Calu3 (cell line): ENCODE data around the gene RAI14. TPM values are rescaled to one million over a fixed set of nuclear protein-coding genes. Genes with fewer than 3 reads are reported as not detected.

Experiments used
- BruUV-seq: library from RNA; stranded (reverse); fragments of 400-500 nt; replicated peaks from 2 replicates; lab custom pipeline; 2021; lab: Mats Ljungman, UMichigan
- CTCF ChIA-PET: fragments of 300-600 bp; sonication (Branson Sonifier 250); formaldehyde crosslinking; loops from one replicate; lab custom pipeline; 2022; ENCODE audit warnings: antibody characterized with exemption; lab: Charles Lee
- DNase-seq: peaks from one replicate; pipeline ENCODE4 v3.0.0; 2022
- H3K27ac Mint-ChIP-seq: one replicate; pipeline ENCODE4 v1.8.0; 2022; ENCODE audit warnings: mixed read lengths; ENCODE audit not compliant: unreplicated experiment
- H3K27me3 Mint-ChIP-seq: one replicate; pipeline ENCODE4 v1.8.0; 2022; ENCODE audit warnings: mixed read lengths; ENCODE audit not compliant: unreplicated experiment
- H3K36me3 Mint-ChIP-seq: one replicate; pipeline ENCODE4 v1.8.0; 2022; ENCODE audit warnings: mild to moderate bottlenecking, moderate library complexity, mixed read lengths; ENCODE audit not compliant: insufficient read depth, unreplicated experiment
- H3K4me1 Mint-ChIP-seq: one replicate; pipeline ENCODE4 v1.8.0; 2022; ENCODE audit warnings: mild to moderate bottlenecking, low read depth, mixed read lengths; ENCODE audit not compliant: unreplicated experiment
- H3K4me3 Mint-ChIP-seq: one replicate; pipeline ENCODE4 v1.8.0; 2022; ENCODE audit warnings: mild to moderate bottlenecking, low read depth, moderate library complexity, mixed read lengths; ENCODE audit not compliant: unreplicated experiment
- H3K9me3 Mint-ChIP-seq: one replicate; pipeline ENCODE4 v1.8.0; 2022; ENCODE audit warnings: low read depth, mixed read lengths; ENCODE audit not compliant: unreplicated experiment
- intact Hi-C: fragments of 100-400 bp; cut with micrococcal nuclease; formaldehyde crosslinking; loops from one replicate; pipeline ENCODE4 v1.10.0; 2022; ENCODE audit not compliant: unreplicated experiment
- total RNA-seq: library from RNA; stranded (reverse); gene quantifications from 2 replicates; pipeline ENCODE4 v1.2.3, GENCODE V29; 2022
- TF ChIP-seq, protein P1 (sequence below): fragments of 200-600 bp; IDR thresholded peaks from one replicate; pipeline ENCODE4 v1.8.0; 2022; ENCODE audit warnings: antibody characterized with exemption; ENCODE audit not compliant: unreplicated experiment

RAI14 gene
- total RNA-seq, 1 experiment from 2014 or later, result 84.3 TPM

DNA sequence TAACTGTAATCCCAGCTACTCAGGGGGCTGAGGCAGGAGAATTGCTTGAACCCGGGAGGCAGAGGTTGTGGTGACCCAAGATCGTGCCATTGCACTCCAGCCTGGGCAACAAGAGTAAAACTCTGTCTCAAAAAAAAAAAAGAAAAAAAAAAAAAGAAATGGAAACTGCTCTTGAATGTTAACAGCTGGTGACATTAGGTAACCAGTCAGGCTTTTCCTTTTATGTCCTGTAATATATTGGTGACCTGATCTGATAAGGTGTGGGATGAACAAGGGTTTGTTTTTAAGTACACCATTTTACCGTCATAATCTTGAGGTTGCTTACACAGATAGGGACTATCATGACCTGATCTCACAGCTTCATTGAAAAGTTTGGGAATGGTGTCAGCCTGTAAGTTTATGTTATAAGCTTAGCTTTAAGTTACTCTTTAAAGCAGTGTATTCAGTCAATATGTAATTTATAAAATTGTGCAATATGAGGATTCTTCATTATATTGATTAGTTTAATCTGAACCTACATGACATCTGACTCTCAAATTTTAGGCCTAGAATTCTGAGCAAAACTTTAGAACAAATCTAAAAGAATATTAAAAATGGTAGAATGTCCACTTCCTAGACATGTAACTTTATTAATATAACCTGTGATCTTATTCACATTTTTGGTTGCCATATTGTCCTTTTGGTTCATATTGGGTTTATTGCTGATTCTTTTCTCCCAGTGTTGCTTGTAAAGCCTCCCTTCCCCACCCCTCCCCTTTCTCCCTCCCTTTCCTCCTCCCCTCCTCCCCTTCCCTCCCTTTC, 41.4 kb downstream of the RAI14 start:
- Mint-ChIP-seq H3K4me1 (peaks cover 43% of the 10 kb centered on the region), H3K27ac (no peak overlapping the region), H3K9me3 (no peaks in the 10 kb centered on the region), H3K4me3 (no peak overlapping the region), H3K27me3 (no peaks in the 10 kb centered on the region), H3K36me3 (peaks cover 19% of the 10 kb centered on the region)
- no peak for DNase-seq
- TF ChIP-seq, protein P1, sequence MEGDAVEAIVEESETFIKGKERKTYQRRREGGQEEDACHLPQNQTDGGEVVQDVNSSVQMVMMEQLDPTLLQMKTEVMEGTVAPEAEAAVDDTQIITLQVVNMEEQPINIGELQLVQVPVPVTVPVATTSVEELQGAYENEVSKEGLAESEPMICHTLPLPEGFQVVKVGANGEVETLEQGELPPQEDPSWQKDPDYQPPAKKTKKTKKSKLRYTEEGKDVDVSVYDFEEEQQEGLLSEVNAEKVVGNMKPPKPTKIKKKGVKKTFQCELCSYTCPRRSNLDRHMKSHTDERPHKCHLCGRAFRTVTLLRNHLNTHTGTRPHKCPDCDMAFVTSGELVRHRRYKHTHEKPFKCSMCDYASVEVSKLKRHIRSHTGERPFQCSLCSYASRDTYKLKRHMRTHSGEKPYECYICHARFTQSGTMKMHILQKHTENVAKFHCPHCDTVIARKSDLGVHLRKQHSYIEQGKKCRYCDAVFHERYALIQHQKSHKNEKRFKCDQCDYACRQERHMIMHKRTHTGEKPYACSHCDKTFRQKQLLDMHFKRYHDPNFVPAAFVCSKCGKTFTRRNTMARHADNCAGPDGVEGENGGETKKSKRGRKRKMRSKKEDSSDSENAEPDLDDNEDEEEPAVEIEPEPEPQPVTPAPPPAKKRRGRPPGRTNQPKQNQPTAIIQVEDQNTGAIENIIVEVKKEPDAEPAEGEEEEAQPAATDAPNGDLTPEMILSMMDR, result no peak
- intact Hi-C loops, result no loop called here
- CTCF ChIA-PET, result interaction anchor here (0.6 to 2.2 kb wide), 2 partner anchors 10 to 148 kb away, joined by 4 to 5 read pairs; no protein-coding TSS in a partner anchor
- BruUV-seq, result no TSS peak

DNA sequence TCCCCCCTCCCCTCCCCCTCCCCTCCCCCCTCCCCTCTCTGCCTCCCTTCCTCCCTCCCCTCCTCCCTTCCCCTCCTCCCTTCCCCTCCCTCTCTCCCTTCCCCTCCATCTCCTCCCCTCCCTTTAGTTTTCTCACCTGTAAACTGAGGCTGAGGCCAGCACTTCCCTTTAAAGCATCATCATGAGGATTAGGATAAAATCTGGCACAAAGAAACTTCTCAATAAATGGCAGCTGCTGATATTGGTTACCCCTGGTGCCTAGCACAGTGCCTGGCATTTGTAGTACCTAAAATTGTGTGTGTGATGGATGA, 41.9 kb downstream of the RAI14 start:
- no peaks in the 10 kb centered on the region for H3K9me3 Mint-ChIP-seq
- CTCF ChIA-PET, result interaction anchor here (2.2 kb wide), 1 partner anchor 11 kb away, joined by 4 read pairs; no protein-coding TSS in a partner anchor
- no peak overlapping the region for H3K4me3 Mint-ChIP-seq

DNA sequence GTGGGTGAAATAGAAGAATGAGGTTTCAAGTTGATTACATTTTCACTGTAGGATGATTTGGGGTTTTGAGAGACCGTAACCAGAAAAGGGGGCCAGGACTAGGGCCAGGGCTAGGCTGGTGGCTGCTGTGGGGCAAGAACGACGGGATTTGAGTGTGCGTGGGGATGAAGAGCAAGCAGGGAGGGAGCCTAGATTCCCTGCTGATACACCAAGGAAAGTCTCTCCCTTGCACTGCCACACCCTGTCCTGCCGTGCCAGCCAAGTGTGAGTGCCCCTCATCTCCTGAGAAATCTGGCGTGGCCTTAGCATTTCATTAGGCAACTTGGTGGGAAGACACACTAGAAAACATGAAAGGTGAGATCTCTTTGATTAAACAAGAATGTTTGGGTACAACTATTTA, 42.6 kb downstream of the RAI14 start:
- peak overlapping the region; percentile 31 for H3K27ac Mint-ChIP-seq
- CTCF ChIA-PET, result no interaction called here

More for the DNA sequence above, 41.9 kb downstream of the RAI14 start:
- intact Hi-C loops, result no loop called here
- Mint-ChIP-seq H3K27ac (peak overlapping the region; percentile 31), H3K27me3 (no peaks in the 10 kb centered on the region), H3K4me1 (peaks cover 43% of the 10 kb centered on the region), H3K36me3 (peaks cover 19% of the 10 kb centered on the region)
- DNase-seq, result no peak
- TF ChIP-seq, protein P1, result no peak
- BruUV-seq, result no TSS peak

DNA sequence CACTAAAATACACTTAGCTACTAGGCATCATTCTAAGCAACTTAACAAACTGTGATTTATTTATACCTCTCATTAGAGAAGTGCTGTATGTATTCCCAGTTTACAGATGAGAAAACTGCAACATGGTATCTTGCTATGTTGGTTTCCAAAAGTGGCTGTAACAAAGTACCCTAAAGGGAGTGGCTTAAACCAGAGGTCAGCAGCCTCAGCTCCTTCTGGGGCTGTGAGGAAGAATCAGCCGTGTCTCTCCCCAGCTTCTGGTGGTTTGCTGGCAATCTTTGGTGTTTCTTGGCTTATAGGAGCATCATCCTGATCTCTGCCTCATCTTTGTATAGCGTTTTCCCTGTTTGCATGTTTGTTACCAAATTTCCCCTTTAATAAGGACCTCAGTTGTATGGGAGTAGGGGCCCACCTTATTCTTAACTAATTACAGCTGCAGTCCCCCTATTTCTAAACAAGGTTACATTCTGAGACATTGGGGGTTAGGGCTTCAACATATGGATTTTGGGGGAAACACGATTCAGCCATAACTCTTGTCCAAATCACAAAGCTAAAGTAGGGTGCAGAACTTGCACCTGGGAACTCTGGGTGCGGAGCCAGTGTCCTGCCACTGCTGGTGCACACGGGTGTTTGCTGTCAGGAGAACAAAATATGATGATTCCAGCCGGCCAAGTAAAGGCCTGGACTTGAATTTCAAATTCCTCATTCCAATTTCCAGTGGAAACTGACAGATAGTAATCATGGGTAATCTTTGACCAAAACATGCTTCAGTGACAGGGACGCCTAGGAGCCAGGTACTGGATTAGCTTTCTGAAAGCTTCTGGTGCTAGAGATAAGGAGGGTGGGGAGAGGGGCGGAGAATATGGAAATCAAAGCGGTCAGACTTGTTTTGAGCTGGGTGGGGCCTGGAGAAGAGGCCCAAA, 43.3 kb downstream of the RAI14 start:
- TF ChIP-seq, protein P1, result no peak
- H3K4me1 Mint-ChIP-seq, result peaks cover 35% of the 10 kb centered on the region
- BruUV-seq, result no TSS peak
- H3K36me3 Mint-ChIP-seq, result peaks cover 19% of the 10 kb centered on the region
- intact Hi-C loops, result no loop called here
- H3K27me3 Mint-ChIP-seq, result no peaks in the 10 kb centered on the region
- no peak overlapping the region for H3K4me3 Mint-ChIP-seq
- DNase-seq, result peak; percentile 58
- no peak overlapping the region for H3K27ac Mint-ChIP-seq
- CTCF ChIA-PET, result interaction anchor here (1.0 kb wide), 1 partner anchor 10 kb away, joined by 3 read pairs; no protein-coding TSS in a partner anchor
- H3K9me3 Mint-ChIP-seq, result no peaks in the 10 kb centered on the region

More for the DNA sequence above, 42.6 kb downstream of the RAI14 start:
- no TSS peak for BruUV-seq
- DNase-seq, result no peak
- Mint-ChIP-seq H3K9me3 (no peaks in the 10 kb centered on the region), H3K4me3 (no peak overlapping the region), H3K36me3 (peaks cover 19% of the 10 kb centered on the region), H3K4me1 (peaks cover 42% of the 10 kb centered on the region), H3K27me3 (no peaks in the 10 kb centered on the region)
- intact Hi-C loops, result no loop called here
- TF ChIP-seq, protein P1, result no peak
